GM19043 (cell line): ENCODE data around the gene METTL1.
"Not testable (repeated sequence)": the region's sequence is repeated elsewhere in the genome, so short reads cannot be mapped to it uniquely, and the experiment has no call there.

Experiments used
- ATAC-seq: cut with Tn5 transposase; IDR thresholded peaks from one replicate; pipeline ENCODE4 v1.9.1; 2021; ENCODE audit warnings: low read depth; ENCODE audit not compliant: unreplicated experiment

The METTL1 gene

DNA sequence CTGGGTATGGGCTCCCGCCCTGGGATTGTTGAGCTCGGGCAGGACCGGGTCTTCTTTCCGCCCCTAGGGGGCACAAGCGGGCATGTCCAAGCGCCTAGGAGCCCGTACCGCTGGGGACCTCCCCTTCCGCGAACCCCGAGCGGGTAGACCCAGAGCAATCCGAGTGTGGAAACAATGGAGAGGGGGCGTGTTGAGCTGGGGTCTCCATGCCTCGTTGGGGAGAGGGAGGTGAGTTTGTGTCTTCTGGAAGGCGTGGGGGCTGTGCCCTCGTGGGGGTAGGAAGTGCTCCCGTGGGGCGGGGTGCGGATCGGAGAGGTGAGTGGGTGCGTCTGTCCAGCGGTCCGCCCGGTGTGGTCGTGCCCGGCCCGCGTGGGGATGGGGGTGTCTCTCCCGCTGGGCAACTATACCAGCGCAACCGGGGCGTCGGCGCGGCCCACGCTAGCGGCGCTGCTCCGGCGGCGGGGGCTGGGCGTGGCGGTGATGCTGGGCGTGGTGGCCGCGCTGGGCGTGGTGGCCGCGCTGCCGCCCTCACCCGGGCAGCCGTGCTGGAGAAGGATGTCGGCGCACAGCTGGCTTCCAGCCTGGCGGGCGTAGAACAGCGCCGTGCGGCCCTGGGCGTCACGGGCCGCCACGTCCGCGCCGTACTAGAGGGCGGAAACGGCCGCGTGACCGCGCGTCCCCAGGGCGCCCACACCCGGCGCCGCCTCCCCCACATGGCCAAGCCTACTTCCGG, 45.6 kb downstream of the METTL1 start:
- no peak for ATAC-seq

DNA sequence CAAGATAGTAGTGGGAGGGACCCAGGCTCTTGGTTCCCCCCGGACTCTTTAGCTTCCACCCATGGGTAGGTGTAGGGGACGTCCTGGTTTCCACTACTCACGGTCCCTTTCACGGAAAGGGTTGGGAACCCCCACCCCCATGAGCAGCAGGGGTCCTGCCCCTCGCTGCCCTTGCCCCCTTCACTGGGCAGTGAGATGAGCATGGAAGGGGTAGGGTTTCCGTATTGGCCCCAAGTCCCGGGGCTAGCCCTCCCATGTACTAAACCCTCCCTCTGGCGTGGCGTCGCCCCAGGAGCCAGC, 46.1 kb downstream of the METTL1 start:
- ATAC-seq, result no peak

DNA sequence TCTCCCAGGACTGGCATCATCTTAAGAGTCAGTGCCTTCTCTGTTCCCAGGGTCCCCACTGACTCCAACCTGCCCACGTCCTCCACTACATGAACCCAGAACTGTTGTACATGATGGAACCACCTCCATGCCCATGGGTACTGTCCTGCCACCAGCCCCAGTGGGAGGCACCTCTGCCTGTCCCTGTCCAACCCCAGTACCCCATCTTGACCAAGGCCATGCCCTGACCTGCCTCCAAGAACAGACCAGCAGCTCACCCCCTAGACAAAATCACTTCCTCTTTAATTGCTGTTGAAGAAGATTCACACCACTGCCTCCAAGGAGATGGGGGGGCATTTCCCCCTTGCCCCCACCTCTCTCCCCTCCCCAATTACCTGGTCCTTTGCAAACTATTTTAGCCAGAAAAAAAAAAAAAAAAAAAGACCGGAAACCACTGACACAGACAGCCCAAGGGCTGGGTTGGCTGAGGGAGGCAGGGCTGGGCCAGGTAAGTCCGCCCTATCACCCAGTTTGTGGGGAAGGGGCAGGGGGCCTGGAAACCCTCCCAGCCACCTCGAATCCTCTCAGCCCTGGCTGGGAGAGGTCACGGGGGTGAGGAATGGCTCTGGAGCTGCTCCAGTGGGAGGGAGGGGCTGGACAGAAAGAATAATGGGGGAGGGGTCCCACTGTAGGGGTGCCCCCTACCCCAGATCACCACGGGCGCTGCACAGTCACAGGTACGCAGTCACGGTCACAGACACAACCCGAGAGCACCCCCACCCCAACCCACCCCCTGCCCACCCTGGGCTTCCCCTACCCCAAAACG, 46.8 kb downstream of the METTL1 start:
- ATAC-seq, result no peak

DNA sequence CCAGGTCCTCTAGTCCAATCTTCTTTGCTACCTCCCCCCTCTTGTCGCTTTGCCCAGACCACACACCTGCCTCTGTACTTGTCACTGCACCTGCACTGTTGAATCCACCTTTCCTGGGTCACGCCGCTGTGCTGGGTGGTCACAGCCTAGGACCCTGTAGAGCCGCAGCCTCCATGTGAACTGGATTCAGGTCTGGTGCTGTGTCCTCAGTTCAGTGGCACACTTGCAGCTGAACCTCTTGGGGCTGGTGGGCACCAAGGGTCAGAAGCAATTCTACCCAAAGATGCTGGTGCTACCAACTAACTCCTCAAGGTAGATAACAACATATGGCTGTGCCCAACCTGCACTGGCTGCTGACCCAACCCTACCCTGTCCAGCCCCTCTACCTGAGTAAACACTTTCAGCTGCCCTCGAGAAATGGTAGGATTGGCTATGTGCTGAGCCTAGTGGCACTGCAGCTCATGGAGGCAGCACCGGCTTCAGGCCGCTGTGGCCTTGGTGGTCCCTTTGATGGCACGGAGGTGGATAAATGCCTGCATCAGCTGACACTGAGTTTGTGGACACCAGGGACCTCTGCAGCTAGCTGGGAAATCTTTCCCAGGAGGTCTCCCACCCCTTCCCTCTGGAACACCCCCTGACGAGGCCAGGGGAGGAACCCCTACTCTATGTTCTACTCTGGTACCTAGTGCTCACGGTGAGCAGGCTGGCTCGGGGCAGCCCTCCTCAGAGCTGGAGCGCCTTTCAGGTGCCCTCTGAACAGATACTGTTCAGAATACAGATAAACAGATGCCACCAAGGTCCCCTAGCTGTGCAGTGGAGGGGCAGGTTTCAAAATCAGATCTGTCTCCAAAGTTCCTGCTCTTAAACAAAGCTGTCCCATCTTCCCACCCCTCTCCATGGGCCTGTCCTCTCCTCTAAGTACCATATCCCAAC, 47.6 kb downstream of the METTL1 start:
- no peak for ATAC-seq

DNA sequence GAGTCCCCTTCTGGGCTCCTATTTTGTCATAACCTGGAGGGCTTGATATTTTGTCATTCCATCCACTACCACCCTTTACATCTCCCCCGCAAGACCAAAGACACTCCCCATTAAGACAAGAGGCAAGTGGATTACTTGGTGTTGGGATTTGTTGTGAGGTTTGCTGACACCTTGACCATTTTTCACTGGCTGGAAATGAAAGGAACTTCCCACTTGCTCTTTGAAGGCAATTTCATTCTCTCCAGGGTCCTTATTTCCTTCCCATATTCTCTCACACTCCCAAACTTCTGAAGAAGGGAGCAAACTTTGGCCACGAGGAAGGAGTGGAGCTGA, 48.3 kb downstream of the METTL1 start:
- ATAC-seq, result no peak

DNA sequence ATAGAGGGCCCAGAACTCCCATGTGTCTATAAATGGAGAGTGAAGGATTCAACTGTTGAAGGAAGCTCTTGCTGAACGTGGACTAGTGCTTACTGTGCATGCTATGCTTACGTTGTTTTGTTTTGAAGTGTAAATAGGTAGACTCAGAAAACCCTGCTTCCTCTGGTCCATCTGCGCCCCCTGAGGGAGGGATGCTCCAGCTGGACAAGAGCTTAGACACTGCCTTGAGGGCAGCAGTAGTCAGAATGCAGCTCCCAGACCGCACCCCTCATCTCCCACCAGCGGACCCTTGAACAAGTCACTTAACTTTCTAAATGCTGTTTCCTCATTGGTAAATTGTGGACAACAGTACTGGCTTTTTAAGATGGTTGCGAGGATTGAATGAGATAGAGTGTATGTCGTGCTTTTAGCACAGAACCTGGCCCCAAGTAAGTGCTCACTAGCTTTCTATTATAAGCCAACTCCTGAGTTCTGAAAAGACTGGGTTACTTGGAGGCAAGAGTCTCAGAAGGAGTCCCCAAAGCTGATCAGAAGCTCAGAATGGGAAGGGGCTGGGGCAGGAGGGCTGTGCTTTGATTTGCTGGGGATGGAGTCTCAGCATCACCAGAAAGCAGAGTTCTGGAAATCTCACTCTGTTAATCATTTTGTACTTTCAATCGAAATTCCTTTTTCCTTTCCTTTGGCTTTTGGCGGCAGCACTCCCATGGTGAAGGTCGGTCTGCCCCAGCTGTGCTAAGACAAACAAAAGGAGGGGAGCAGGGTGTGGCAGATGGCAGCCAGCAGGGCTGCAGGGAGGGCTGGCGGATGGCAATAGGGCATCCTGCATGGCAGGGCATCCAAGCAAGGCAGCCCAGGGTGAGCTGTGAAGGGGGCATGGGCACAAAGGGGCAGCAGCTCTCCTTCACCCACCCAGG, 48.9 kb downstream of the METTL1 start:
- ATAC-seq, result no peak

DNA sequence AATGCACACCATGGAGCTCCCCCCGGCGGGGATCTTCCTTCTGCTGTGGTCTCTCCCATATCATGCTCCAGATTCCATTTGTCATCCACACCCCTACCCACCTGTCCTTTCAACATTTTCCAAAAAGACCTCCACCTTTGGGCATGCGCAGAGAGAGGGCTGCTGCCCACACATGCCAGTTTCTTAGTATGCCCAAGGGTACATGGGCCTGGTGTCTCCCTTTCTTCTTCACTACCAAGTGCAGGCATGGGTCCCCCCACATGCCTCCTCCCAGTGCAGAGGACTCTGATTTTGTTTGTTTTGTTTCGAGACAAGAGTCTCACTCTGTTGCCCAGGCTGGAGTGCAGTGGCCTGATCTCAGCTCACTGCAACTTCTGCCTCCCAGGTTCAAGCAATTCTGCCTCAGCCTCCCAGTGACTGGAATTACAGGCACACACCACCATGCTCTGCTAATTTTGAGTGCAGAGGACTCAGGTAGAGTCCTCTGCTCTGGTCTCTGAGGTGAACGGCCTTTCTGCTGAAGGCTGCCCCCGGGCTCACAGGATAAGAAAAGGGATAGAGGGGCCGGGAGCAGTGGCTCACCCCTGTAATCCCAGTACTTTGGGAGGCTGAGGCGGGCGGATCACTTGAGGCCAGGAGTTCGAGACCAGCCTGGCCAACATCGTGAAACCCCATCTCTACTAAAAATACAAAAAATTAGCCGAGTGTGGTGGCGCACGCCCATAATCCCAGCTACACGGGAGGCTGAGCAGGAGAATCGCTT, 49.9 kb downstream of the METTL1 start:
- ATAC-seq, result not testable (repeated sequence)

DNA sequence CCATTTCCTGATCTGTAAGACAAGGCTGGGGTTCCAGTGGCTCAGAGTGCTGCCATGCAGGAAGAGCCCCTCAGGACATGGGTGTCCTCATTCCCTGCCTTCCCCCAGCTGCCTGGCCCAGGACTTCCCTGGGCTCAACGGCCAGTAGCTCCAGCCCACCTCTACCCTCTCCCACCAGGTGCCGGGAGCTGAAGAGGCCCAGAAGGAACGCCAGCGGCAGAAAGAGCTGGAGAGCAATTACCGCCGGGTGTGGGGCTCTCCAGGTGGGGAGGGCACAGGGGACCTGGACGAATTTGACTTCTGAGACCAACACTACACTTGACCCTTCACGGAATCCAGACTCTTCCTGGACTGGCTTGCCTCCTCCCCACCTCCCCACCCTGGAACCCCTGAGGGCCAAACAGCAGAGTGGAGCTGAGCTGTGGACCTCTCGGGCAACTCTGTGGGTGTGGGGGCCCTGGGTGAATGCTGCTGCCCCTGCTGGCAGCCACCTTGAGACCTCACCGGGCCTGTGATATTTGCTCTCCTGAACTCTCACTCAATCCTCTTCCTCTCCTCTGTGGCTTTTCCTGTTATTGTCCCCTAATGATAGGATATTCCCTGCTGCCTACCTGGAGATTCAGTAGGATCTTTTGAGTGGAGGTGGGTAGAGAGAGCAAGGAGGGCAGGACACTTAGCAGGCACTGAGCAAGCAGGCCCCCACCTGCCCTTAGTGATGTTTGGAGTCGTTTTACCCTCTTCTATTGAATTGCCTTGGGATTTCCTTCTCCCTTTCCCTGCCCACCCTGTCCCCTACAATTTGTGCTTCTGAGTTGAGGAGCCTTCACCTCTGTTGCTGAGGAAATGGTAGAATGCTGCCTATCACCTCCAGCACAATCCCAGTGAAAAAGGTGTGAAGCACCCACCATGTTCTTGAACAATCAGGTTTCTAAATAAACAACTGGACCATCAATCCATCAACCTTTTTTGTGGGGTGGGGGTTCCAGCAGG, 51.0 kb downstream of the METTL1 start:
- no peak for ATAC-seq

DNA sequence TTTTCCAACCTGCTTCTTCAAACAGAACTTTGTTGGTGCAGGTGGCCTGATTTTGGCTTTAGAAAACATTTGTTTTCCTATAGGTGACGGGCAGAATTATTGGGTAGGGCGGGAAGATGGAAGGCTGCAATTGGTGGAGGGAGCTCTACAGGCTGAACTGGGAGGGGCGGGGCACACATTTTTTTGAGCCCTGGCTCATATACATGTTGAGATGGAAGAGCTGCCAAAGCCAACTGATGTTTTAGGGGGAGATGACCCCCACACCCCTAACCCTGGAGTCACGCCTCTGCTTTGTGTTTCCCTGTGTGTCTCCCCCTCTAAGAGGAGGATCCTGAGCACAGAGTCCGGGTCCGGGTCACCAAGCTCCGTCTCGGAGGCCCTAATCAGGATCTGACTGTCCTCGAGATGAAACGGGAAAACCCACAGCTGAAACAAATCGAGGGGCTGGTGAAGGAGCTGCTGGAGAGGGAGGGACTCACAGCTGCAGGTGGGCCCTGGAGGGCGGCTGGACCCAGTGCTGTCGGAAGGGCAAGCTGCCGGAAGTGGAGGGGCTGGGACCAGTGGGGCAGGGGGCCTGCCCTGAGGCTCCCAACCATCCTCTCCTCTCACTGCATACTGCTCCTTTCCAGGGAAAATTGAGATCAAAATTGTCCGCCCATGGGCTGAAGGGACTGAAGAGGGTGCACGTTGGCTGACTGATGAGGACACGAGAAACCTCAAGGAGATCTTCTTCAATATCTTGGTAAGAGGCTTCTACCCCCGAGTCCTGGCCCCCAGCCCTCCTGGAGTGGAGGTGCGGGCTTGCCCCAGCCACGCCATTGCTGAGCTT, 51.9 kb downstream of the METTL1 start:
- no peak for ATAC-seq

DNA sequence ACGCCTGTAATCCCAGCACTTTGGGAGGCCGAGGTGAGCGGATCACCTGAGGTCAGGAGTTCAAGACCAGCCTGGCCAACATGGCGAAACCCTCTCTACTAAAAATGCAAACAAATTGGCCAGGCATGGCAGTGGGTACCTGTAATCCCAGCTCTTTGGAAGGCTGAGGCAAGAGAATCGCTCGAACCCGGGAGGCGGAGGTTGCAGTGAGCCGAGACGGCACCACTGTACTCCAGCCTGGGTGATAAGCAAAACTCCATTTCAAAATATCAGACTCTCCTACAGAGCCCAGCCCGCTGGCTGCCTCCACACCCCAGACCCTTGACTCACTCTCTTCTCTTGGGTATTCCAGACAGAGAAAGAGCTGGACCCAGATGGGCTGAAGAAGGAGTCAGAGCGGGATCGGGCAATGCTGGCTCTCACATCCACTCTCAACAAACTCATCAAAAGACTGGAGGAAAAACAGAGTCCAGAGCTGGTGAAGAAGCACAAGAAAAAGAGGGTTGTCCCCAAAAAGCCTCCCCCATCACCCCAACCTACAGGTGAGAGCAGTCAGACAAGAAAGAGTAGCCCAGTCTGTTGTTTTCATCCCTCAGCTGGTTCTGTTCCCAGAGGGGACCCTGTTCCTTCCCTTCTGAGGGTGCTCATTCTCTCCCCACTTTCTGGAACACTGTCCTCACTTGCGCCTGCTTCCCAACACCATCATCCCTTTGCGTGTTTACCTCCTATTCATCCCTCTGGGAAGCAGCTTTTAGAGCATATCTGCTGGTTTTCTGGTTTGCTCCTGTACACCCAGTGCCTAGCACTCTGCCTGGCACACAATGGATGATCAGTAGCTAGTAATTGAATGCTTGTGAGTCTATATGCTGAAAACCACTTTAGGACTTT, 53.0 kb downstream of the METTL1 start:
- ATAC-seq, result no peak
